Kidney (tissue), 11 donors: ENCODE measurements around the gene GTF2IRD2. TPM values are rescaled to one million over a fixed set of nuclear protein-coding genes. Genes with fewer than 3 reads are reported as not detected.
"Not testable (repeated sequence)": the region's sequence is repeated elsewhere in the genome, so short reads cannot be mapped to it uniquely, and the experiment has no call there.

Experiments
- DNase-seq, 5 donors: peaks; one replicate each; pipeline ENCODE4 v3.0.0-alpha.2; 2013 to 2020
- FAIRE-seq: peaks from 2 replicates; lab custom pipeline; 2012; peaks lifted over from hg19 to GRCh38; lab: Jason Lieb, UNC
- H3K27ac ChIP-seq, 2 donors: one replicate each; pipeline ENCODE4 v1.7.0; 2013; ENCODE audit warnings: low read depth in 2 of 2, low read length in 2 of 2, inconsistent platforms in 1 of 2
- H3K27me3 ChIP-seq: one replicate; pipeline ENCODE4 v1.7.1; 2013; ENCODE audit warnings: low read length, inconsistent platforms; ENCODE audit not compliant: control insufficient read depth, insufficient read depth
- H3K36me3 ChIP-seq, 3 donors: one replicate each; pipeline versions ENCODE4 v1.7.0 to v1.7.1; 2013; ENCODE audit warnings: low read length in 3 of 3, control low read depth in 1 of 3, inconsistent platforms in 1 of 3; ENCODE audit not compliant: insufficient read depth in 3 of 3, control insufficient read depth in 2 of 3
- H3K4me1 ChIP-seq, 3 donors: one replicate each; pipeline versions ENCODE4 v1.7.0 to v1.7.1; 2013; ENCODE audit warnings: low read length in 3 of 3, inconsistent platforms in 1 of 3, low read depth in 1 of 3; ENCODE audit not compliant: control insufficient read depth in 2 of 3, insufficient read depth in 2 of 3
- H3K4me3 ChIP-seq, 3 donors: one replicate each; pipeline versions ENCODE4 v1.7.0 to v1.8.1; 2013; ENCODE audit warnings: low read length in 3 of 3, control low read depth in 1 of 3, inconsistent platforms in 1 of 3
- H3K9ac ChIP-seq, 3 donors: one replicate each; pipeline versions ENCODE4 v1.7.0 to v1.7.1; 2013; ENCODE audit warnings: low read length in 3 of 3, control low read depth in 1 of 3, inconsistent platforms in 1 of 3
- H3K9me3 ChIP-seq, 3 donors: one replicate each; pipeline versions ENCODE4 v1.7.0 to v1.7.1; 2013; ENCODE audit warnings: low read length in 3 of 3, control low read depth in 1 of 3, inconsistent platforms in 1 of 3; ENCODE audit not compliant: control insufficient read depth in 2 of 3, insufficient read depth in 1 of 3
- intact Hi-C: fragments of 100-400 bp; cut with DNase I; formaldehyde crosslinking; loops from one replicate; pipeline ENCODE4 v1.11.1; 2022
- polyA plus RNA-seq: library from polyadenylated mRNA; stranded (reverse); fragments of 350-450 nt; fragmentation: Illumina TruSeq; extraction: RNeasy Lipid Tissue Mini Kit (QIAGEN cat#74804); gene quantifications from one replicate; pipeline ENCODE4 v1.2.3, GENCODE V29; 2014; ENCODE audit warnings: low read depth, low replicate concordance; ENCODE audit not compliant: insufficient read depth
- total RNA-seq: library from RNA; stranded (reverse); fragmentation: NEBNext Ultra II Directional; extraction: Animal tissue kit (Norgen Biotek cat#: 25700); gene quantifications from one replicate; pipeline ENCODE4 v1.2.1, GENCODE V29; 2021
- donor health status: control.
- donor health status: control.
- donor health status: DM: yes; HTN: yes; CAD: no.
- donor health status: Normal renal cell carcinoma (clear cell type).

GTF2IRD2 gene
- total and polyA plus RNA-seq, 2 donors from 2014 or later, result 12.8 to 32.4 TPM

GRCh38 chr7:74815882-74816281, 35.5 kb downstream of the GTF2IRD2 start:
- H3K4me3 ChIP-seq, H3K27me3 ChIP-seq, H3K4me1 ChIP-seq, intact Hi-C loops, H3K9me3 ChIP-seq, H3K36me3 ChIP-seq, H3K27ac ChIP-seq, DNase-seq, H3K9ac ChIP-seq, FAIRE-seq: not testable (repeated sequence)

DNA sequence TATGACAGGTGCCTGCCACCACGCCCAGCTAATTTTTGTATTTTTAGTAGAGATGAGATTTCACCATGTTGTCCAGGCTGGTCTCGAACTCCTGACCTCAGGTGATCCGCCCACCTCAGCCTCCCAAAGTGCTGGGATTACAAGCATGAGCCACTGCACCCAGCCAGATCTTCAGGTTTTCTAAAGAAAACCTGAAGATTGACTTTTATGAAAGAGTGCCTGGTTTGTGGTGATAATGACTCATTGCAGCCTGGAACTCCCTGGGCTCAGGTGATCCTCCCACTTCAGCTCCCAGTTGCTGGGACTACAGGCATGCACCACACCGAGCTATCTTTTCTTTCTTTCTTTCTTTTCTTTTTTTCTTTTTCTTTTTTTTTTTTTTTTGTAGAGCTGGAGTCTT, 52.8 kb downstream of the GTF2IRD2 start:
- H3K27me3 ChIP-seq, H3K9ac ChIP-seq, H3K27ac ChIP-seq, FAIRE-seq, H3K9me3 ChIP-seq, H3K4me1 ChIP-seq, H3K4me3 ChIP-seq, DNase-seq, H3K36me3 ChIP-seq, intact Hi-C loops: not testable (repeated sequence)

- DNase-seq, result peak in 1 of 5 donors; percentile 18
- H3K36me3 ChIP-seq, FAIRE-seq, H3K27ac ChIP-seq, H3K4me1 ChIP-seq, intact Hi-C loops, H3K27me3 ChIP-seq, H3K4me3 ChIP-seq, H3K9ac ChIP-seq, H3K9me3 ChIP-seq: not testable (repeated sequence)
These were observed 53.4 kb downstream of the GTF2IRD2 start for GRCh38 chr7:74797848-74798622.

DNA sequence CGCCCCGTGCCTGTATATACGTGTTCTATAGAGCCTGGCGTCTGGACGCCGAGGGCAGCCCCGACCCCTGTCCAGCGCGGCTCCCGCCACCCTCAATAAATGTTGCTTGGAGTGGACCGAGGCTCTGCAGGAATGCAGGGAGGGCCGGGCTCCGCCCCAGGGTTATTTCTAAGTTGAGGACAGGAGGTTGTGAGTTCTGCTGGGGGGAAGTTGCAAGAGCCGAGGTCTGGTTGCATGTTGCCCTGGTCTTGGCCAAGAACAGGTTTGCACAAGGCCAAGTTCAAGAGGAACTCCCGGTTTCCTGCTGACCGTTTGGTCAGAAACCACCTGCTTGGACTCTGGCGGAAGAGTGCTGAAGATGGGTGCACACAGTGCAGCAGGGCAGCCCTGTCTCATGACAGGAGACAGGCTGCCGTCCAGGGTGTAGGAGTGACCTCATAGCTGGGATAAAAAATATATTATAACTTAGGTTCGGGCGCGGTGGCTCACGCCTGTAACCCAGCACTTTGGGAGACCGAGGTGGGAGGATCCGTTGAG, 62.1 kb downstream of the GTF2IRD2 start:
- H3K36me3 ChIP-seq, DNase-seq, intact Hi-C loops, H3K9ac ChIP-seq, H3K4me3 ChIP-seq, H3K4me1 ChIP-seq, H3K27ac ChIP-seq, FAIRE-seq, H3K27me3 ChIP-seq, H3K9me3 ChIP-seq: not testable (repeated sequence)

GRCh38 chr7:74788369-74789150, 62.8 kb downstream of the GTF2IRD2 start:
- H3K9ac ChIP-seq, H3K36me3 ChIP-seq, H3K4me1 ChIP-seq, H3K27me3 ChIP-seq, H3K27ac ChIP-seq, FAIRE-seq, intact Hi-C loops, H3K9me3 ChIP-seq, H3K4me3 ChIP-seq: not testable (repeated sequence)
- peak; percentile 90 to 98 (median 94) for DNase-seq

DNA sequence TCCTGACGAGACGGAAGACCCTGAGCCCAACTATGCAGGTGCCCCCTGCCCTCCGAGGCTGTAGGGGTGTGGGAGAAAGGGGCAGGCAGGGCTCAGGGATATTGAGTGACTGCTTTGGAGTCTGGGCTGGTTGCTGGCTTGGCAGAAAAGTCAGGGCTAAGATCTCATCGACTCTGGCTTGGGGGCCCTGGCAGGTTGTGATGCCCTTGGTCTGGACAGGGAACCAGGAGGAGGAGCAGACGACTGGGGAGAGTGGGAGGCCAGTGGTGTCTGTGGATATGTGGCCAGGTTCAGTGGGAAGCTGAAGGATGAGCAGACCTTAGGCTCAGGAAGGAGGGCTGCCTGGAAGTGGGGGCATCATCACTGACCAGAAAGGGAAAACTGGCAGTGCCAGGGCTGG, 67.8 kb downstream of the GTF2IRD2 start:
- intact Hi-C loops, H3K27me3 ChIP-seq, H3K4me1 ChIP-seq, H3K36me3 ChIP-seq, FAIRE-seq, H3K27ac ChIP-seq, H3K9me3 ChIP-seq, H3K4me3 ChIP-seq, H3K9ac ChIP-seq: not testable (repeated sequence)
- DNase-seq, result peak in 3 of 5 donors; percentile 1 to 32 (median 10)

DNA sequence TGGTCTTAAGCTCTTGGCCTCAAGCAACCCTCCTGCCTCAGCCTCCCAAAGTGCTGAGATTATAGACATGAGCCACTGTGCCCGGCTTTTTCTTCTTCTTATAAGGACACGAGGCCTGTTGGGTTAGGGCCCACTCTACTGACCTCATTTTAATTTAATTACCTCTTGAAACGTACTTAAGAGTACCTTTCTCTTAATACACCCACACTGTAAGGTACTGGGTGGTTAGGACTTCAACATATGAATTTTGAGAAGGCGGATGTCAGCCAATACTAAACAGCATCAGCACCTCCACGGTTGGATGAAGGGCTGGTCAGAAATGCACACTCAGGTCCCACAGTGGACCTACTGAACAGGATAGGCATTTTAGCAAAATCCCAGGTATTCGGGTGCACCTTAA, 69.7 kb downstream of the GTF2IRD2 start:
- H3K9me3 ChIP-seq, FAIRE-seq, intact Hi-C loops: not testable (repeated sequence)

DNA sequence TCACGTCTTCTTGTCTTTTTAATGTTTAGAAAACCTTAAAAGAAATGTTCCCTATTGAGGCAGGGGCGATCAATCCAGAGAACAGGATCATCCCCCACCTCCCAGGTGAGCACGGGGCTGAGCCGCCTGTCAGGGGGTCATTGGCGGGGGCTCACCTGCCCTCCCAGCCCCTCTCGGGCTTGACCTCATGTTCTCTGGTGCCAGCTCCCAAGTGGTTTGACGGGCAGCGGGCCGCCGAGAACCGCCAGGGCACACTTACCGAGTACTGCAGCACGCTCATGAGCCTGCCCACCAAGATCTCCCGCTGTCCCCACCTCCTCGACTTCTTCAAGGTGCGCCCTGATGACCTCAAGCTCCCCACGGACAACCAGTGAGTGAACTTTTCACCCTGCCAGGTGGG, 72.4 kb downstream of the GTF2IRD2 start:
- H3K36me3 ChIP-seq, H3K9ac ChIP-seq, H3K27me3 ChIP-seq, H3K4me1 ChIP-seq, H3K9me3 ChIP-seq, H3K27ac ChIP-seq, intact Hi-C loops, FAIRE-seq, H3K4me3 ChIP-seq: not testable (repeated sequence)
- peak in 1 of 5 donors; percentile 58 for DNase-seq

More for the DNA sequence above, 69.7 kb downstream of the GTF2IRD2 start:
- not testable (repeated sequence) for H3K27ac ChIP-seq, H3K9ac ChIP-seq, H3K36me3 ChIP-seq, H3K27me3 ChIP-seq, H3K4me3 ChIP-seq, H3K4me1 ChIP-seq, DNase-seq
